Chondrocyte (in vitro differentiated cells): ENCODE results near the gene CYBC1. TPM values are rescaled to one million over a fixed set of nuclear protein-coding genes. Genes with fewer than 3 reads are reported as not detected.

ENCODE experiments used
- DNase-seq: peaks from one replicate; pipeline ENCODE4 v3.0.0; 2021; ENCODE audit warnings: mixed read lengths, low spot score
- H3K27ac Mint-ChIP-seq: one replicate; pipeline ENCODE4 v1.8.0; 2021; ENCODE audit warnings: mild to moderate bottlenecking, moderate library complexity, mixed read lengths; ENCODE audit not compliant: unreplicated experiment
- H3K27me3 Mint-ChIP-seq: 2 replicates; pipeline ENCODE4 v1.8.0; 2021; ENCODE audit warnings: low read depth, mixed read lengths
- H3K36me3 Mint-ChIP-seq: 2 replicates; pipeline ENCODE4 v1.8.0; 2021; ENCODE audit warnings: low read depth, mixed read lengths
- H3K4me1 Mint-ChIP-seq: 2 replicates; pipeline ENCODE4 v1.8.0; 2021; ENCODE audit warnings: low read depth, mild to moderate bottlenecking, mixed read lengths
- H3K4me3 Mint-ChIP-seq: one replicate; pipeline ENCODE4 v1.8.0; 2021; ENCODE audit warnings: mild to moderate bottlenecking, moderate library complexity, mixed read lengths; ENCODE audit not compliant: unreplicated experiment
- H3K9me3 Mint-ChIP-seq: 2 replicates; pipeline ENCODE4 v1.8.0; 2021; ENCODE audit warnings: low read depth, mixed read lengths
- total RNA-seq: library from RNA; stranded (reverse); gene quantifications from 3 replicates; pipeline ENCODE4 v1.2.1, GENCODE V29; 2021
- TF ChIP-seq, protein P1 (sequence below): fragments of 200-600 bp; sonication (generic); IDR thresholded peaks from 2 replicates; pipeline ENCODE4 v1.5.0; 2021; ENCODE audit warnings: antibody characterized with exemption, mild to moderate bottlenecking, moderate library complexity

The CYBC1 gene
- total RNA-seq, 1 donor from 2014 or later, result 53.0 TPM

DNA sequence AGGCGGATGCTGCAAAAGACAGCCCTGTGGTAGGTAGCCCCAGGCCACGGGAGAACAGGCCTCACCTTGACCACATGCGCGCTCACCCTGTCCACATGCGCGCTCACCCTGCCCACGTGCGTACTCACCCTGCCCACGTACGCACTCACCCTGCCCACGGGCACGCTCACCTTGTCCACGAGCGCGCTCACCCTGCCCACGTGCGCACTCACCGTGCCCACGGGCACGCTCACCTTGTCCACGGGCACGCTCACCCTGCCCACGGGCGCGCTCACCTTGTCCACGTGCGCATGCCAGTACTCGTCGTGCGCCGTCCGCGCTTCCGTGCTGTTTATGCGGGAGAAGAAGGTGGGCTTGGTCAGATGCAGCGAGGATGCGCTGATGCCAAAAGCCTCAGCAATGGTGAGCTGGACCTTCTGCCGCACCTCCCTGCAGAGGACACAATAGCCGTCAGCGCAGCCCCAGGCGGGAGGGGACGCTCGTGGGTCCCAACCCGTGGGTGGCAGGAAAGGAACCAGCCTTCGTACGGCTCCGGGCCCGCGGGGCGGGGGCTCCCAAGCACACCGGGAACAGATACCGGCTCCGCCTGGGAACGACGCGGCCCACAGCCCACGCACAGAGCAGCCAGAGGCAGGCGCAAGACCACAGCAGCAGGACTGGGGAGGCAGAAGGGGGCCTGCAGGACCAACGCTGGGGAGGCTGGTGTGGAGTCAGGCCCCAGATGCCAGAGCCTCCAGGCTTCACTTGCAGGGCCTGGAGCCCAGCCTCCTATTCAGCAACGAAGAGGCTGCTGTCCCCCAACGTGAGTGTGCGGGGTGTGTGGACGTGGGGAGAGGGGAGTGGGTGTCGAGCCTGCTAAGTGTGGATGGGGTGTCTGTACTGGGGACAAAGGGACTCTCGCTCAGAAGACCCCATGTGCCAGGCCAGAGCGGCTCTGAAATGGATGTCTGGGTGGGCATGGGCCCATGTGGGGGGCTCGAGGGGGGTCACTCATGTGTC, 46.6 kb downstream of the CYBC1 start:
- no peak overlapping the region for H3K27ac Mint-ChIP-seq
- H3K36me3 Mint-ChIP-seq, result peaks cover 11% of the 10 kb centered on the region
- DNase-seq, result no peak
- H3K4me1 Mint-ChIP-seq, result peaks cover 21% of the 10 kb centered on the region
- H3K9me3 Mint-ChIP-seq, result no peaks in the 10 kb centered on the region
- H3K27me3 Mint-ChIP-seq, result no peaks in the 10 kb centered on the region
- TF ChIP-seq, protein P1, sequence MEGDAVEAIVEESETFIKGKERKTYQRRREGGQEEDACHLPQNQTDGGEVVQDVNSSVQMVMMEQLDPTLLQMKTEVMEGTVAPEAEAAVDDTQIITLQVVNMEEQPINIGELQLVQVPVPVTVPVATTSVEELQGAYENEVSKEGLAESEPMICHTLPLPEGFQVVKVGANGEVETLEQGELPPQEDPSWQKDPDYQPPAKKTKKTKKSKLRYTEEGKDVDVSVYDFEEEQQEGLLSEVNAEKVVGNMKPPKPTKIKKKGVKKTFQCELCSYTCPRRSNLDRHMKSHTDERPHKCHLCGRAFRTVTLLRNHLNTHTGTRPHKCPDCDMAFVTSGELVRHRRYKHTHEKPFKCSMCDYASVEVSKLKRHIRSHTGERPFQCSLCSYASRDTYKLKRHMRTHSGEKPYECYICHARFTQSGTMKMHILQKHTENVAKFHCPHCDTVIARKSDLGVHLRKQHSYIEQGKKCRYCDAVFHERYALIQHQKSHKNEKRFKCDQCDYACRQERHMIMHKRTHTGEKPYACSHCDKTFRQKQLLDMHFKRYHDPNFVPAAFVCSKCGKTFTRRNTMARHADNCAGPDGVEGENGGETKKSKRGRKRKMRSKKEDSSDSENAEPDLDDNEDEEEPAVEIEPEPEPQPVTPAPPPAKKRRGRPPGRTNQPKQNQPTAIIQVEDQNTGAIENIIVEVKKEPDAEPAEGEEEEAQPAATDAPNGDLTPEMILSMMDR, result no peak
- H3K4me3 Mint-ChIP-seq, result no peak overlapping the region

DNA sequence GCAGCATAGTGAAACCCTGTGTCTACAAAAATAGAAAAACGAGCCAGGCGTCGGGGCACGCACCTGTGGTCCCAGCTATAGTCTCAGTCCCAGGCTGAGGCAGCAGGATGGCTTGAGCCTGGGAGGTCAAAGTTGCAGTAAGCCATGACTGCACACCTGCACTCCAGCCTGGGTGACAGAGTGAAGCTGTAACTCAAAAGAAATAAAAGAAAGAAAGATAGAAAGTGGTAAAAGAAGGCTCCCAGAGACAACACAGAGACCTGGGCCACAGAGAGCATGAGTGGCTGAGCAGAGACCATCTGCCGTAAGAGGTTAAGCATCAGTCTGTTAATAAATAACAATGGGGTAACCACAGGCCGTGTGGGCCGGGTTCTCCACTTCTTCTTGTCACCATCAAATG, 47.7 kb downstream of the CYBC1 start:
- Mint-ChIP-seq H3K36me3 (peaks cover 10% of the 10 kb centered on the region), H3K27ac (no peak overlapping the region), H3K4me1 (peaks cover 17% of the 10 kb centered on the region), H3K4me3 (no peak overlapping the region), H3K27me3 (no peaks in the 10 kb centered on the region), H3K9me3 (no peaks in the 10 kb centered on the region)
- no peak for DNase-seq
- TF ChIP-seq, protein P1, result no peak

DNA sequence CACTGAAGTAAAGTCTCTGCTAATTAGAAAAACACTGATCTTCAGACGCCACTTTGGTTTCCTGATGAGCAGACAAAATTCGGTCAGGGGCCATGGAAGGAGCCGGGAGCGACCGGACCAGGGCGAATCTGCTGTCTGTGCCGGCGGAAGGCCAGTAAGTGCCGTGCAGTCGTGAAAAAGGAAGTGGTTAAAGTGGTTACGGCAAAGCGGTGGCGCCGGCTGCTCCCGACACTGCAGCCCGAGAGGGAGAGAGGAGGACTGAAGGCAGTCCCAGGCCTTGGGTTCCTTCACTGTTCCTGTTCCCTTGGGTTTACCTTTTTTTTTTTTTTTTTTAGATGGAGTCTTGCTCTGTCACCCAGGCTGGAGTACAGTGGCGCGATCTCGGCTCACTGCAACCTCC, 49.7 kb downstream of the CYBC1 start:
- TF ChIP-seq, protein P1, result no peak
- peaks cover 22% of the 10 kb centered on the region for H3K4me1 Mint-ChIP-seq
- no peak for DNase-seq
- no peaks in the 10 kb centered on the region for H3K27me3 Mint-ChIP-seq
- no peaks in the 10 kb centered on the region for H3K9me3 Mint-ChIP-seq
- peaks cover 10% of the 10 kb centered on the region for H3K36me3 Mint-ChIP-seq
- H3K4me3 Mint-ChIP-seq, result no peak overlapping the region
- H3K27ac Mint-ChIP-seq, result no peak overlapping the region

GRCh38 chr17:82400206-82400605, 50.3 kb downstream of the CYBC1 start:
- no peak overlapping the region for H3K4me3 Mint-ChIP-seq
- peaks cover 9% of the 10 kb centered on the region for H3K36me3 Mint-ChIP-seq

DNA sequence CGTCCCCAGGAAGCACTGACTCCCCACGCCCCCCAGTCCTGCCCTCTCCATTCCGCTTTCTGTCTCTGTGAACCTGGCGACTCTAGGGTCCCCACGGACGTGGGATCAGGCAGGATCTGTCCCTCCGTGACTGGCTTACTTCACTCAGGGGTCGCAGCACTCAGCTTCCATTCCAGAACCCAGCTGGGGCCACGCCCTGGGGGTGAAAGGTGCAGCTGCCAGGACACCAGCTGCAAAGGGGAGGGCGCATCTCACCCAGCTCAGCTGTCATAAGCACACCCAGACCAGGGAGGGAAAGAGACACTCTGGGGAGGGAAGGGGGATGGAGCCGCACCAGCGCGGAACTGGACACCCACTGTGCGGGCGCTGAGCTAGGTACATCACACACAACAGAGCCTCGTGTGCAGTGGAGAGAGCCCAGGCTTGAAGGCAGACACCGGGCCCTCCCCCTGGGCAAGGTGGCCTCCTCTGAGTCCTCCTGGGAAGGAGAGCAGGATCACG, 50.9 kb downstream of the CYBC1 start:
- H3K27ac Mint-ChIP-seq, result no peak overlapping the region
- peaks cover 24% of the 10 kb centered on the region for H3K4me1 Mint-ChIP-seq
- H3K4me3 Mint-ChIP-seq, result no peak overlapping the region
- H3K27me3 Mint-ChIP-seq, result no peaks in the 10 kb centered on the region
- H3K9me3 Mint-ChIP-seq, result no peaks in the 10 kb centered on the region
- TF ChIP-seq, protein P1, result no peak
- H3K36me3 Mint-ChIP-seq, result peaks cover 8% of the 10 kb centered on the region
- no peak for DNase-seq

More at GRCh38 chr17:82400206-82400605, 50.3 kb downstream of the CYBC1 start:
- DNase-seq, result no peak
- Mint-ChIP-seq H3K27me3 (no peaks in the 10 kb centered on the region), H3K27ac (no peak overlapping the region), H3K9me3 (no peaks in the 10 kb centered on the region), H3K4me1 (peaks cover 24% of the 10 kb centered on the region)
- TF ChIP-seq, protein P1, result no peak
